ENCODE measurements around the gene C5orf63. TPM values are rescaled to one million over a fixed set of nuclear protein-coding genes. Genes with fewer than 3 reads are reported as not detected.
A peak's percentile ranks its signal among the peaks of the same experiment; 100 is the strongest.

Gene C5orf63
- total and polyA plus RNA-seq, 2 of the 13 experiments (the other 11 are each of a cell fraction or from before 2014, with no cell fraction given), result 7.9 to 8.8 TPM

DNA sequence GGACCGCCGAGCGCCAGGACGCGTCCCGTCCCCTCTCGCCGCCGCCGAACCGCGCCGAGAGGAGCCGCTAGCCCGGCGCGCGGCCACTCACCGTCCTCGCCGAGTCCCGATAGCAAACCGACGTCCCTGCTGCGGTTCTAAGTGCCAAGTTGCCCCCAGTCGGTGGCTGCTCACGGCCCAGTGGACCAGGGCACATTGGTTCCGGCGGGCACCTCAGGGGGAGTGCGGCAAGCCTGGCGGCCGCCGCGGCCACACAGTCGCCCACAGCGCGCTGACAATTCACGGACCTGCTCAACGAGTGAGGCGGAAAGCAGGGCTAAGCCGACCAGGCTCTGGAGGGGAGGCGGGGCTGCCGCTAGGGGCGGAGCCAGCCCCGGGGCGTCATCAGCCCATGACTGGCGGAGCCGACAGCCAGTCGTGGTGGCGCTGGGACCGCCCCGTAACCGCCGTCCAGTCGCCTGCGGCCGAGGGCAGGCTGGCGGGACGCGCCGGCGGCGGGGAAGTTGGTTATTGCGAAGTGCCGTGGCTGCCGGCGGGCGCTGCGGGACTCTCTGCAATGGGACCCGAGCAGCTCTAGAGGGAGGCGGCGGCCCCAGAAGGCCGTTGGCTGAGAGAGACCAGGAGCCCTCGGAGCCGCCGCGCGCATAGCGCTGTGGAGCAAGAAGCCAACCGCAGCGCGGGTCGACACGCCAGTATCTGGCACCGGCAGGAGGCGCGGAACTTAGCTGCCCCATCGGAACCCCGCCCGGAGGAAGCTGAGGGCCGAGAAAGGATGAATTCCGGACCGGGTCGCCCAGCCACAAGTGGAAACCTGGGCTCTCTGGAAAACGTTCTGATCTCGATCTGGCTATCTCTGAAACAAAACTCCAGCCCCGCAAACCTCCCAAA is 42.8 kb downstream of the C5orf63 start, which contains the start of gene MARCHF3 (continued):
- no peak for TF ChIP-seq ZNF550 (CRISPR knock-in tag; IDR thresholded peaks at IDR 0.05; ENCODE audit: borderline replicate concordance)
- no peak; the same call in 1 of the 2 replicates for TF ChIP-seq ZNF546 (CRISPR knock-in tag; conservative IDR thresholded peaks at IDR 0.05)
- TF ChIP-seq ZNF235 (CRISPR knock-in tag; IDR thresholded peaks at IDR 0.05; ENCODE audit: borderline replicate concordance), result no peak
- no peak for TF ChIP-seq FOXO1 (CRISPR knock-in tag; IDR thresholded peaks at IDR 0.05)
- TF ChIP-seq NR2F1 (CRISPR knock-in tag; IDR thresholded peaks at IDR 0.05), result no peak
- TF ChIP-seq REXO4 (CRISPR knock-in tag; IDR thresholded peaks at IDR 0.05; ENCODE audit: borderline replicate concordance), result no peak; the same call in 1 of the 2 replicates
- TF ChIP-seq MZF1 (CRISPR knock-in tag; IDR thresholded peaks at IDR 0.05; ENCODE audit: borderline replicate concordance), result no peak
- TF ChIP-seq TRIM24 (CRISPR knock-in tag; IDR thresholded peaks at IDR 0.05), result no peak
- no peak for TF ChIP-seq HMGA1 (CRISPR knock-in tag; conservative IDR thresholded peaks at IDR 0.05)
- no peak for TF ChIP-seq SYNCRIP (IDR thresholded peaks at IDR 0.05; ENCODE audit: insufficient read depth, low read depth, low read length)
- 0 out of 2 replicates have a peak, but pooled peaks have one; percentile 26 for TF ChIP-seq PPARG (CRISPR knock-in tag; conservative IDR thresholded peaks at IDR 0.05)
- peak; percentile 55; the same call in 1 of the 2 replicates for TF ChIP-seq HNRNPL (IDR thresholded peaks at IDR 0.05; ENCODE audit: low read depth, low read length)
- no peak for TF ChIP-seq SNAPC2 (CRISPR knock-in tag; IDR thresholded peaks at IDR 0.05)
- TF ChIP-seq ATRX (CRISPR knock-in tag; IDR thresholded peaks at IDR 0.05; ENCODE audit: borderline replicate concordance), result no peak
- TF ChIP-seq ZNF343 (CRISPR knock-in tag; IDR thresholded peaks at IDR 0.05), result 0 out of 2 replicates have a peak, but pooled peaks have one; percentile 75
- TF ChIP-seq ZNF225 (CRISPR knock-in tag; IDR thresholded peaks at IDR 0.05), result no peak; the same call in 1 of the 2 replicates
- no peak for TF ChIP-seq SNAPC4 (CRISPR knock-in tag; IDR thresholded peaks at IDR 0.05)
- TF ChIP-seq, protein P1, sequence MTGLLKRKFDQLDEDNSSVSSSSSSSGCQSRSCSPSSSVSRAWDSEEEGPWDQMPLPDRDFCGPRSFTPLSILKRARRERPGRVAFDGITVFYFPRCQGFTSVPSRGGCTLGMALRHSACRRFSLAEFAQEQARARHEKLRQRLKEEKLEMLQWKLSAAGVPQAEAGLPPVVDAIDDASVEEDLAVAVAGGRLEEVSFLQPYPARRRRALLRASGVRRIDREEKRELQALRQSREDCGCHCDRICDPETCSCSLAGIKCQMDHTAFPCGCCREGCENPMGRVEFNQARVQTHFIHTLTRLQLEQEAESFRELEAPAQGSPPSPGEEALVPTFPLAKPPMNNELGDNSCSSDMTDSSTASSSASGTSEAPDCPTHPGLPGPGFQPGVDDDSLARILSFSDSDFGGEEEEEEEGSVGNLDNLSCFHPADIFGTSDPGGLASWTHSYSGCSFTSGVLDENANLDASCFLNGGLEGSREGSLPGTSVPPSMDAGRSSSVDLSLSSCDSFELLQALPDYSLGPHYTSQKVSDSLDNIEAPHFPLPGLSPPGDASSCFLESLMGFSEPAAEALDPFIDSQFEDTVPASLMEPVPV (CRISPR knock-in tag; IDR thresholded peaks at IDR 0.05), result 0 out of 2 replicates have a peak, but pooled peaks have one; percentile 44
- TF ChIP-seq GATAD2A (CRISPR knock-in tag; IDR thresholded peaks at IDR 0.05), result 0 out of 2 replicates have a peak, but pooled peaks have one; percentile 24
- TF ChIP-seq ZNF720 (CRISPR knock-in tag; IDR thresholded peaks at IDR 0.05), result no peak
- TF ChIP-seq GLMP (CRISPR knock-in tag; IDR thresholded peaks at IDR 0.05; ENCODE audit: borderline replicate concordance), result no peak
- no peak for TF ChIP-seq ZNF556 (CRISPR knock-in tag; IDR thresholded peaks at IDR 0.05; ENCODE audit: borderline replicate concordance)
